ENCODE measurements around the gene RBM28. TPM values are rescaled to one million over a fixed set of nuclear protein-coding genes. Genes with fewer than 3 reads are reported as not detected.

Gene RBM28
- total RNA-seq, 1 experiment from 2014 or later = 45.3 TPM

- Histone ChIP-seq H3K27ac (ENCODE audit: low read length) (peak overlapping the region; percentile 99), H3F3A (ENCODE audit: low read length, unreplicated experiment) (peaks cover 4% of the 10 kb centered on the region), H3K4me2 (ENCODE audit: low read length) (peak overlapping the region; percentile 88), H2AFZ (ENCODE audit: low read length) (peak overlapping the region; percentile 37), H3K9ac (ENCODE audit: low read length) (peak overlapping the region; percentile 52), H3K4me3 (ENCODE audit: low read length) (0 out of 2 replicates have a peak overlapping the region, but pooled peaks have one; percentile 55), H3K9me2 (replicated peaks; ENCODE audit: low read length) (no peaks in the 10 kb centered on the region), H3K4me1 (ENCODE audit: insufficient read depth, low read length) (peaks cover 17% of the 10 kb centered on the region), H3K27me3 (ENCODE audit: low read length) (no peaks in the 10 kb centered on the region), H3K36me3 (ENCODE audit: low read depth, low read length) (no peaks in the 10 kb centered on the region), H3K79me2 (ENCODE audit: low read length) (no peaks in the 10 kb centered on the region), H4K20me1 (ENCODE audit: low read length) (no peaks in the 10 kb centered on the region), H3K9me3 (ENCODE audit: low read length) (no peaks in the 10 kb centered on the region)
- intact Hi-C loops (cut with micrococcal nuclease) = no loop called here
- BruUV-seq (replicated peaks) = no TSS peak
- ATAC-seq (no peak), DNase-seq (no peak)
- no peak for TF ChIP-seq CTCF (conservative IDR thresholded peaks at IDR 0.05; ENCODE audit: low read depth, low read length)
- TF ChIP-seq EZH2 (IDR thresholded peaks at IDR 0.05; ENCODE audit: low read length, unreplicated experiment) = no peak
- TF ChIP-seq EZH2phosphoT487 (IDR thresholded peaks at IDR 0.05; ENCODE audit: borderline replicate concordance, low read length) = no peak
- POLR2A ChIA-PET (ENCODE audit: unreplicated experiment) = interaction anchor here (0.6 kb wide), 1 partner anchor 26 kb away, joined by 6 read pairs; no protein-coding TSS in a partner anchor
- CTCF ChIA-PET = no interaction called here
These were observed 83.5 kb downstream of the RBM28 start for GRCh38 chr7:128260069-128260795.

GRCh38 chr7:128259131-128260061 is 84.3 kb downstream of the RBM28 start:
- no peaks in the 10 kb centered on the region for H3K9me3 ChIP-seq (ENCODE audit: low read length)
- TF ChIP-seq EZH2 (IDR thresholded peaks at IDR 0.05; ENCODE audit: low read length, unreplicated experiment) (no peak), CTCF (conservative IDR thresholded peaks at IDR 0.05; ENCODE audit: low read depth, low read length) (no peak), EZH2phosphoT487 (IDR thresholded peaks at IDR 0.05; ENCODE audit: borderline replicate concordance, low read length) (no peak)
- no peaks in the 10 kb centered on the region for H4K20me1 ChIP-seq (ENCODE audit: low read length)
- no peaks in the 10 kb centered on the region for H3K27me3 ChIP-seq (ENCODE audit: low read length)
- ChIA-PET CTCF (interaction anchor here (0.6 kb wide), 1 partner anchor 8 kb away, joined by 3 read pairs; no protein-coding TSS in a partner anchor), POLR2A (ENCODE audit: unreplicated experiment) (no interaction called here)
- intact Hi-C loops (cut with micrococcal nuclease) = no loop called here
- no peaks in the 10 kb centered on the region for H3K36me3 ChIP-seq (ENCODE audit: low read depth, low read length)
- peak overlapping the region; percentile 81 for H2AFZ ChIP-seq (ENCODE audit: low read length)
- ATAC-seq = peak; percentile 81
- BruUV-seq (replicated peaks) = no TSS peak
- peak overlapping the region; percentile 79 for H3K9ac ChIP-seq (ENCODE audit: low read length)
- no peaks in the 10 kb centered on the region for H3K79me2 ChIP-seq (ENCODE audit: low read length)
- H3K4me3 ChIP-seq (ENCODE audit: low read length) = peak overlapping the region; percentile 55
- H3K9me2 ChIP-seq (replicated peaks; ENCODE audit: low read length) = no peaks in the 10 kb centered on the region
- peak; percentile 86 for DNase-seq
- peak overlapping the region; percentile 88 for H3K4me2 ChIP-seq (ENCODE audit: low read length)
- peaks cover 4% of the 10 kb centered on the region for H3F3A ChIP-seq (ENCODE audit: low read length, unreplicated experiment)
- H3K27ac ChIP-seq (ENCODE audit: low read length) = peak overlapping the region; percentile 99
- H3K4me1 ChIP-seq (ENCODE audit: insufficient read depth, low read length) = peaks cover 17% of the 10 kb centered on the region

Measured in PC-3 (cell line).